Smooth muscle cell (in vitro differentiated cells): ENCODE data around the gene PUS3. TPM values are rescaled to one million over a fixed set of nuclear protein-coding genes. Genes with fewer than 3 reads are reported as not detected.

Experiments used
- DNase-seq: peaks from one replicate; lab custom pipeline; 2025; ENCODE audit not compliant: unreplicated experiment; lab: John Stamatoyannopoulos, UW
- H2AFZ ChIP-seq: fragments of 200-600 bp; sonication (generic); 2 replicates; pipeline ENCODE4 v1.6.0; 2016; ENCODE audit warnings: antibody characterized with exemption, low read depth, mild to moderate bottlenecking
- H3F3A ChIP-seq: fragments of 200-600 bp; sonication (generic); 2 replicates; pipeline ENCODE4 v1.6.0; 2017; ENCODE audit warnings: antibody characterized with exemption, low read depth
- H3K27ac ChIP-seq: fragments of 200-600 bp; sonication (generic); 2 replicates; pipeline ENCODE4 v1.5.1; 2016; ENCODE audit warnings: low read depth, mild to moderate bottlenecking
- H3K27me3 ChIP-seq: fragments of 200-600 bp; sonication (generic); 2 replicates; pipeline ENCODE4 v1.6.1; 2016; ENCODE audit warnings: low read depth, mild to moderate bottlenecking
- H3K36me3 ChIP-seq: fragments of 200-600 bp; sonication (generic); 2 replicates; pipeline ENCODE4 v1.5.1; 2016; ENCODE audit warnings: low read depth
- H3K4me1 ChIP-seq: fragments of 200-600 bp; sonication (generic); 2 replicates; pipeline ENCODE4 v1.5.1; 2016; ENCODE audit warnings: low read depth
- H3K4me2 ChIP-seq: fragments of 200-600 bp; sonication (generic); 2 replicates; pipeline ENCODE4 v1.6.0; 2016; ENCODE audit warnings: mild to moderate bottlenecking
- H3K4me3 ChIP-seq: fragments of 200-600 bp; sonication (generic); 2 replicates; pipeline ENCODE4 v1.5.1; 2016; ENCODE audit warnings: mild to moderate bottlenecking
- H3K79me2 ChIP-seq: fragments of 200-600 bp; sonication (generic); 2 replicates; pipeline ENCODE4 v1.6.0; 2016; ENCODE audit warnings: low read depth, mild to moderate bottlenecking
- H3K9ac ChIP-seq: fragments of 200-600 bp; sonication (generic); 2 replicates; pipeline ENCODE4 v1.6.0; 2016; ENCODE audit warnings: low read depth
- H3K9me3 ChIP-seq: fragments of 200-600 bp; sonication (generic); replicated peaks from 2 replicates; pipeline ENCODE4 v1.5.1; 2016; ENCODE audit warnings: low read depth
- H4K20me1 ChIP-seq: fragments of 200-600 bp; sonication (generic); 2 replicates; pipeline ENCODE4 v1.6.0; 2016; ENCODE audit warnings: low read depth
- CTCF ChIP-seq: fragments of 200-600 bp; sonication (generic); IDR thresholded peaks from 2 replicates; pipeline ENCODE4 v1.5.1; 2017; ENCODE audit warnings: borderline replicate concordance, mild to moderate bottlenecking, antibody characterized with exemption; ENCODE audit not compliant: insufficient read depth, poor library complexity, severe bottlenecking
- WGBS: methylation state at CpG from one replicate; pipeline ENCODE4 v1.1.7; 2016; ENCODE audit warnings: low lambda C conversion rate; 5-methylcytosine and 5-hydroxymethylcytosine counted together
- polyA plus RNA-seq: library from polyadenylated mRNA; unstranded; fragments of >200 nt; fragmentation: Nextera tagmentation; extraction: Ambion mirVana; gene quantifications from 2 replicates; pipeline ENCODE4 v1.2.1, GENCODE V29; 2016
- total RNA-seq: library from RNA; depleted of rRNA; stranded (reverse); fragments of >200 nt; gene quantifications from 2 replicates; pipeline ENCODE4 v1.2.3, GENCODE V29; 2014

Gene PUS3
- total and polyA plus RNA-seq, 2 experiments from 2014 or later = 12.2 to 20.3 TPM

- H3K27me3 ChIP-seq = no peaks in the 10 kb centered on the region
- no peak overlapping the region for H3K4me2 ChIP-seq
- H3K4me1 ChIP-seq = no peaks in the 10 kb centered on the region
- no peaks in the 10 kb centered on the region for H3K9me3 ChIP-seq
- H3K79me2 ChIP-seq = no peaks in the 10 kb centered on the region
- no peaks in the 10 kb centered on the region for H3F3A ChIP-seq
- no peak overlapping the region for H3K9ac ChIP-seq
- TF ChIP-seq CTCF = no peak
- 92% methylated on average over 11 of the region's 11 CpGs for WGBS
- DNase-seq = no peak
- H3K4me3 ChIP-seq = no peak overlapping the region
- H3K36me3 ChIP-seq = no peaks in the 10 kb centered on the region
- H2AFZ ChIP-seq = no peak overlapping the region
- no peaks in the 10 kb centered on the region for H4K20me1 ChIP-seq
- no peak overlapping the region for H3K27ac ChIP-seq
Observed at GRCh38 chr11:125930076-125930450, 27.1 kb upstream of the PUS3 start.

- Histone ChIP-seq H3F3A (no peaks in the 10 kb centered on the region), H2AFZ (no peak overlapping the region), H3K4me1 (no peaks in the 10 kb centered on the region), H3K4me2 (no peak overlapping the region), H3K79me2 (no peaks in the 10 kb centered on the region), H3K9me3 (no peaks in the 10 kb centered on the region), H3K36me3 (no peaks in the 10 kb centered on the region), H3K4me3 (no peak overlapping the region), H3K9ac (no peak overlapping the region), H4K20me1 (no peaks in the 10 kb centered on the region), H3K27ac (no peak overlapping the region), H3K27me3 (no peaks in the 10 kb centered on the region)
- no peak for DNase-seq
- TF ChIP-seq CTCF = no peak
- WGBS = 94% methylated on average over 9 of the region's 9 CpGs
Observed at GRCh38 chr11:125929445-125930075, 26.6 kb upstream of the PUS3 start.

GRCh38 chr11:125926682-125927081, 23.7 kb upstream of the PUS3 start:
- no peak overlapping the region for H3K4me3 ChIP-seq
- WGBS = 92% methylated on average over 12 of the region's 12 CpGs
- DNase-seq = no peak
- no peak overlapping the region for H3K9ac ChIP-seq
- no peaks in the 10 kb centered on the region for H3K9me3 ChIP-seq
- no peak for TF ChIP-seq CTCF
- H4K20me1 ChIP-seq = no peaks in the 10 kb centered on the region
- no peak overlapping the region for H3K4me2 ChIP-seq
- H3K4me1 ChIP-seq = no peaks in the 10 kb centered on the region
- no peaks in the 10 kb centered on the region for H3K27me3 ChIP-seq
- no peak overlapping the region for H2AFZ ChIP-seq
- no peaks in the 10 kb centered on the region for H3F3A ChIP-seq
- H3K79me2 ChIP-seq = no peaks in the 10 kb centered on the region
- H3K36me3 ChIP-seq = no peaks in the 10 kb centered on the region
- no peak overlapping the region for H3K27ac ChIP-seq

GRCh38 chr11:125925804-125926203, 22.8 kb upstream of the PUS3 start:
- 63% methylated on average over 3 of the region's 3 CpGs for WGBS
- Histone ChIP-seq H3K4me2 (no peak overlapping the region), H3K4me1 (no peaks in the 10 kb centered on the region), H2AFZ (no peak overlapping the region), H3K27ac (no peak overlapping the region), H3K36me3 (no peaks in the 10 kb centered on the region), H3K79me2 (no peaks in the 10 kb centered on the region), H3K9me3 (no peaks in the 10 kb centered on the region), H3K9ac (no peak overlapping the region), H3K4me3 (no peak overlapping the region), H3F3A (no peaks in the 10 kb centered on the region), H3K27me3 (no peaks in the 10 kb centered on the region), H4K20me1 (no peaks in the 10 kb centered on the region)
- no peak for DNase-seq
- no peak for TF ChIP-seq CTCF
